GOT3 (cell line): Measurements from ENCODE around the gene STXBP6.
"Not testable (repeated sequence)": the region's sequence is repeated elsewhere in the genome, so short reads cannot be mapped to it uniquely, and the experiment has no call there.

Experiments
- DNase-seq: peaks from one replicate; lab custom pipeline; 2025; ENCODE audit warnings: mixed read lengths; lab: John Stamatoyannopoulos, UW

Gene STXBP6

DNA sequence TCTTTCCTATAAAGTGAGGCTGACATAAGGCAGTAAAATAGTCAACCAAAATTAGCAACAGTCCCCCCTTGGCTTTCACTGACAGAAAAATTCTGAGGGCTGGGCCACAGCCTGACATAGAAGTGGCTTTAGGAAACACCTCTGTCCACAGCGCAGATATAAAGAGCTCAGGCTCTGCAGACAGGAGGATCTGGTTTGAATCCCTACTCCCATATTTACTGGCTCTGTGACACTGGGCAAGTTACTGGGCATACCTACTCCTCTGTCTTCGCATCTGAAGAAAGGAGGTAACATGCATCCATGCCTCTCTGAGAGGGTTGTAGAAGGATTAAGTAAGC is 95.3 kb downstream of the STXBP6 start:
- DNase-seq: no peak

DNA sequence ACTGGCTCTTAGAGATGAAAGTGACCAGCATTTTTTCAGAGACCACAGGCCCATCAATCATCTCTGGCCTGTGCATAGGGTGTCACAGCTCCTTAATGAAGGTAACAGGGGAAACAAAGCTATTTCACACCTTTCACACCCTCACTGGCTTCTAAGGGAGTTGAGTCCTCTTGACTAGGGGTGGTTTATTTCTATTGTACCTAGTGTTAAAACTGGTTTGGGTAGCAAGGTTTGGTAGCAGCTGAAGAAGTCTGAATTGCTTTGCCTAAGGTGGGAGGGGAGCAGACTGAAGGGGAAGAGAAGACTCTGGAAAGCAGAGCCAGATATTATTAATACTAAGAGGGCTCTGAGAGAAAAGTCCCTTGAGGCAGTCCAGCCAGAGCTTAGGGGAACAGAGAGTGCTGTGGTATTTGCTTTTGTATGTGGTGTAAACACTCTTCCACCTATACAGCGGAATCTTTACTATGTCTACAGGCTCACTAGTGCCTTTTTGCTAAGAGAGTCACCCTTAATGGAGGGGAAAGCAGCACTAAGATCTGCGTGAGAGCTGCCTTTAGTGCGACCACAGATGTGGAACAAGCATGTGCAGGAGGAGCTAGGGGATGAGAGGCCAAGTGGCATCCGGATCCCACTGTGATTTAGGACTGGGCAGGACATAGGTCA is 95.8 kb downstream of the STXBP6 start:
- no peak for DNase-seq

DNA sequence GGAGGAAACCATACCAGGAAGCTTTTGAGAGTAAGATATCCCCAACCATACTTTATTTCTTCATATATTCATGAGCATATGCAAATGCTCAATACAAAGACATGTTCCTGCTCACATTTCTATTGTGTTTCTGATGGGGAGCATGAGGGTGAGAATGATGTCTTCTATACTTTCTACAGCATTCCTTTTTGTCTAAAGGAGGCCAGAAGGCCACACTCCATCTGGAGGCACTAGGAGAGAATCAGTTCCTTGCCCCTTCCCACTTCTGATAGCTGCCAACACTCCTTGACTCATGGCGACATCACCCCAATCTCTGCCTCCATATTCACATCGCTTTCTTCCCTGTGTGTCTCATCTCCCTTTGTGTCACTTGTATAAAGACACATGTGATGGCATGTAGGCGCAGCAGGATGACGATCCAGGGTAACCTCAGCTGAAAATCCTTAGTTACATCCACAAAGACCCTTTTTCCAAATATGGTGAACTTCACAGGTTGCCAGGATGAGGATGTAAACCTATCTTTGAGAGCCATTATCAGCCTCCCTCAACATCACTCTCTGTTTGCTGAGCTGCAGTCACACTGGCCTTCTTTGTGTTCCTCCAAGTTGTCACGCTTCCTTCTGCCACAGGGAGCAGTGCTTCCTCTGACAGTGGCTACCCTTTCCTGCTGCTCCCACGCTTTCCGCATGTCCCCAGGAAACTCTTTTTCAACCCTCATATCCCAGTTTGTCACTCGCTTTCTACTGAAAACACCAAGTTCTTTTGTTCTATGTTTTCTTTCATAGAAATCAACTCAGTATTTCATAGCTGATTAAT is 96.9 kb downstream of the STXBP6 start:
- no peak for DNase-seq

DNA sequence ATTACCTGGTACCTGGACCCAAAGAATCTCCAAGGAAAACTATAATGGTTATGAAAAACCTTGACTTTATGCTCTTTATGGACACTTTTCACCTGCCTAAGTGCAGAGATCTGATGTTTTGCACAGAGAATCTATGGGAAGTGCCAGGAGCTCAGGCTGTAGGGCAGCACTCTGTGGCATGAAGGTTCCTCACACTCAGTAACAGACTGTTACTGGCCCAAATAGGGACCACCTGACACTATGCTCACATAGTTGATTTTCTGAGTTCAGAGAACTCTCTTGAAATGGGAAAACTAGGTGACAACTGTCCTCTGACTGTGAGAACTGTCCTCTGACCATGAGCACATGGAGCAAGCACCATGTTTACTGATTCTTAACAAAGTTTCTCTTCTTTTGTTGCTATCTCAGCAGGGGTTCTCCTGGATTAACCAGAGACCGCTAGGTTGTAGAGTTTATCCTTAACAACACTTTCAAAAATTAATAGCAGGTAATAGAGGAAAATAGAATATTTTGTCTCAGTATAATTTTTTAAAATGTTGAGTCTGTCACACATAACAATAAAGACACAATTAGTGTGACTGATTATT is 101.6 kb downstream of the STXBP6 start:
- no peak for DNase-seq

DNA sequence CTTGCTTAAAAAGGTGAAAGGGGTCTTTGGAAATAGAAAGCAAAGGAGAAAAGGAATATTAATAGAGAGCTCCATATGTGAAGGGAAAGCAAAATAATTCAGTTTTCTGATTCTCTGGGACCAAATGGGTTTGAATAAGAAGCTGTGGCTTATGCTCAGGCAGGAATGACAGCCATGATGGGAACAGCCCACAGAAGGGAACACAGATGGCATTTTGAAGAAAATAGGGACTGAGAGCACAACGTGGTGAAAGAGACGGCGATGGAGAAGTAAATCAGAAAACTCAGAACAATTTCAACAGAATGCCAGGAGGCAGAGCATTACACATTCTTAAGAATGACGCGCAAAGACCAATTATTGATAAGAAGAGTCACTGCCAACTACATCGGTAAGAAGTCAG is 102.8 kb downstream of the STXBP6 start:
- DNase-seq: no peak

DNA sequence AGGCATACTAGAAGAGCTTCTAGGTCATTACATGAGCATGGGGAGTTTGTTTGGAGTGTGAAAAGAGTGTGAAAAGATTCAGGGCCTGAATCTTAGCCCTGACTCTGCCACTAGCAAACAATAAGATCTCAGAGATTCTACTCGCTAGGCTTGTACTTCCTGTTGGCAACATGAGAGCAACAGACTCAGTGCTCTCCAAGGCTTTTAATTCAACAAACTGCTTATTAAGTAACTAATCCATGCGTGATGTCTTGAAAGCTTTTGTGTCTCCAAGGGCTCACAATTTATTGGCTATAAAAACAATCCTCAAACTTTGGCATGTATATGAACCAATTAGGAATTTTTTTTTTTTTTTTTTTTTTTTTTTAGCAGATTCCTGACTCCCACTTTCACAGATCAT is 105.1 kb downstream of the STXBP6 start:
- no peak for DNase-seq

DNA sequence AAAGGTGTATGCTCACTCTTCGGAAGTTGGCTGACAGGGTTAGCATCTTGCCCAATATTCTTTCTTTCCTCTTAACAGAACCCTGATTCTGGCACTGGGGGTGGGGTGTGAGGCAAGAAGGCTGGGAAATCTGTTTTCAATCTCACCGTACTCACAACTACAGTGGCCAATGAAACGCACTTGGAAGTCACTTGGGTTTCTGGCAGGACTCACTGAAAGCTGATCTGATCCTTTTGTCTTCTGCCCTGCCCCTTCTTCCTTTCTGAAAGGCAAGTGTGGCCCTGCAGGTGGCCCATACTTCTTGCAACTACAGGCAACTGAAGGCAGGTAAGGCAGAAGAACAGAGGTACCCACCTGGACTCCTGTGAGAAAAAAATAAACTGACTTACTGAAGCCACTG is 106.9 kb downstream of the STXBP6 start:
- DNase-seq: no peak

DNA sequence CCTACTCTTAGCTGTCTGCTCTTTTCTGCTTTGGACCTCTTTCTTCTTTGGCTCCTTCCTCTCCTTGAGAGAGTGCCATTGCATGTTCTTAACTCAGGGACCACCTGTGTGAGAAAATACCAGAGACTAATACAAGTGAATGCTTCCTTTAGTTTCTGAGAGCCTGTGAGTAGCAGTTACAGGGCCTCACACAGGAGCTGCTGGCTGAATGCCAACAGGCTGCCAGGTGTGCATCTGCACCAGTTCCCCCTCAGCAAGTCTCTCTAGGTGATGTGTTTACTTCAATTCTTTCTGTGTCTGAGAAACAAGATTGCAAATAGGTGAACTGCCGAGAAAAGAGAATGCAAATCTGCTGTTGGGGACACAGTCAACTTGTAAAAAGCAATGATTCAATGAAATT is 108.2 kb downstream of the STXBP6 start:
- no peak for DNase-seq

DNA sequence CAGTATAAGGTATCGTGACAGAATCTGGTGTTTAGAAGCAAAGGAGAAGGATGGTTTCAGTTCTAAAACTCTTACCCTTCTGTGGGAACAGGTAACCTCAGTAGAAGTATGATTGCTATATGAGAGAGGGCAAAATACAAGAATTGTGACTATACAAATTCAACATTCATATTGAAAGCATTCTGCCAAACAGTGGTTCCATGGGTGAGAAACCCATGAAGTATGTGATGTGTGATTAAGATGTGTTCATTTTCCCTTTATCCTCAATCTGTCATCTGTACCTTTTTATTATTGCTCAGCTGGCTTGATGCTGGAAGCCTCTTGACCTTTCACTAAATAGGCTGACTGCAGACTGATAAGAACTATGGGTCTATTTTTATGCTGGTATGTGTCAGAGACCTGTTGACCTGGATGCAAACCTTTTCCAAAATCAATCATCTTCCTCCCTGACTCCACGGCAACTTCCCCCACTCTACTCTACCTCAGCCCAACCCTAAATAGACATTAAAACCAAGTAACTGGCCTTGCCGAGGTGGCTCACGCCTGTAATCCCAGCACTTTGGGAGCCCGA is 109.6 kb downstream of the STXBP6 start:
- DNase-seq: no peak

DNA sequence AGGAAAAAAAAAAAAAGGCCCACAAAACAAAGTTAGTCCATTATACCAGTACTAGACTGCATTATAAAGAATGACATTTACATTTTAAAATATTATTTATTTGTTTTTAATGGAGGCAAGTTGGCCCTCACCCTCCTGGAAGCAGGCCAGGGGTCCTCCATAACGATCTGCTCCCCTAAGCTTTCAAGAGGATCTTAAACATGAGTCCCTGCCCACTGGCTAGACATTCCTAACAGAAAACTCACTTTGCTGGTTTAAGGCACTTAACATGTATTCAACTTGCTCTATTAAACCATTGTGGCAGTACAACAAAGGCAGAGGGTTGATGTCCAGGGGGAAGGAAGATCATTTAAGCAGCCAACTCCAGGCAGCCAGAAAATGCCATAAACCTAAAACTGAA is 111.4 kb downstream of the STXBP6 start:
- no peak for DNase-seq

DNA sequence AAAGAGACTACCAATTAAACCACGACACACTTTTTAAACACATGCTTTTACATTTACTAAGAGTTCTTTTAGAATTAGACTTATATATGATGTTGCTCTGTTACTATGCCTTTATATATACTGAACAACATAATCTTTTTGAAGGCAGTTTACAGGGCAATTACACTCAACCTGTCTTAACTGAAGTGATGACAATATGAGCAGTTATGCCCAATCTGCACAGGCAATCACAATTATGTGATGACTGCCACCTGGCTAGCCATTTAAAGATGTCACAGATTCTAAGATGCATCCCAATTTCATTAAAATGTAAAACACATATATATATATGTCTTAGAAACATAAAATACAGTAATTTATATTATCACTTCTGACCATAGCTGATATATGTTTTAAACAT is 112.6 kb downstream of the STXBP6 start:
- no peak for DNase-seq

DNA sequence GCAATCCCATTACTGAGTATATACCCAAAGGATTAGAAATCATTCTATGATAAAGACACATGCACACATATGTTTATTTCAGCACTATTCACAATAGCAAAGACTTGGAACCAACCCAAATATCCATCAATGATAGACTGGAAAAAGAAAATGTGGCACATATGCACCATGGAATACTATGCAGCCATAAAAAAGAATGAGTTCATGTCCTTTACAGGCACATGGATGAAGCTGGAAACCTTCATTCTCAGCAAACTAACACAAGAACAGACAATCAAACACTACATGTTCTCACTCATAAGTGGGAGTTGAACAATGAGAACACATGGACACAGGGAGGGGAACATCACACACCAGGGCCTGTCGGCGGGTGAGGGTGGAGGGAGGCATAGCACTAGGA is 113.2 kb downstream of the STXBP6 start:
- not testable (repeated sequence) for DNase-seq

DNA sequence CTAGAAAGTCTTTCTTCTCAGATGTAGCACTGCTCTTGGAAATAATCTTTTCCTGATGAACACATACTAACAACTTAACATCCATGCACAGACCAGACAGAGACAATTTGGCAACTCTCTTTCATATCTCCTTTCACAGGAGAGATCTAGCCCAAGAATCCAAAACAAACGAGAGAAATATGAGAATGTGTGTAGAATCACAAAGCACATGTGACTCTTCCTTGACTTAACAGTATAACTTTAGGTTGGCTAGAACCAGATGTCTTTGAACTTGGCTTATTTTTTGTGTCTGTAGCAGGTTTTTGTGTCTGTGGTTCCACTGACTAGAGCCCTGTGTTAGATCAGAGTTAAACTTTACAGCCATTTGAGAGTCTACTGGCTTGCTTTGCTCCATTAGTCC is 114.2 kb downstream of the STXBP6 start:
- no peak for DNase-seq

DNA sequence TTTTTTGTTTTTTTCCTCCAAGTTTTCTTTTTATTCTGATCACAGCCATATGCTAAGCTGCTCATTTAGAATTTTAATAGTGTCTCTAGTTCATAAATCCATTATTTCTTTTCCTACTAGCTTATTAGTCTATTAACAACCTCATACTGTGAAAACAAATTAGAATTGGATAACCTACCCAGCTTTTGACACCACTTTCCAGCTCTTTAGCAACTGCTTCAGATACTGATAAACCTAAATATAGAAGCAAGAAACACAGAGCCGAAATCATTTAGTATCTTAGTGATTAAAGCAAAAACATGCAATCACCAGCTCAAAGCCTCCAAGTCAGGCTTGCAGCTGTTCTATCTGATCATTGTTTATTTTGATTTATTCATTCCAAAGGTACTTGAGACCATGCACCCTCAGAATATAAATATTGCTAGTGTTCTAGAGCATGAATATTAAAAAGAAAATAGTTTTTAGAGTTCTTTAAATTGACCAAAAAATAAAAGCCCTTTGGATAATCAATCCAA is 121.5 kb downstream of the STXBP6 start:
- no peak for DNase-seq

DNA sequence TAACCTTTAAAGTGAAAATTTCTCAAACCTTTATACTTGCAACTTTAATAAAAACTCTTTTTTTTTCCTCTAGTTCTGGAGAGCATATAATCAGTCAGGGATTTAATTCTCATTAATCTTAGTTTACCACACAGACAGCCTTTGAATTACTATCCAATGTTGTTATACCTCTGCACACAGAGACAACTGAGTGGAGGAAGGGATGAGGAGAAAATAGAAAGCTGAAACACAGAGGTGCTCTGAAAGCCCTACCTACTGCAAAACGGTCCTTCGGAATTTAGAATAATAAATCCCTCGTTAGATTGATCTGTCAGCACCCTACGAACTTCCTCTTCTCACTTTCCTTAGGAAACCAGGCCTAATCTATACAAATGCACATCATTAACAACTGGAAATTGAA is 122.1 kb downstream of the STXBP6 start:
- DNase-seq: no peak

DNA sequence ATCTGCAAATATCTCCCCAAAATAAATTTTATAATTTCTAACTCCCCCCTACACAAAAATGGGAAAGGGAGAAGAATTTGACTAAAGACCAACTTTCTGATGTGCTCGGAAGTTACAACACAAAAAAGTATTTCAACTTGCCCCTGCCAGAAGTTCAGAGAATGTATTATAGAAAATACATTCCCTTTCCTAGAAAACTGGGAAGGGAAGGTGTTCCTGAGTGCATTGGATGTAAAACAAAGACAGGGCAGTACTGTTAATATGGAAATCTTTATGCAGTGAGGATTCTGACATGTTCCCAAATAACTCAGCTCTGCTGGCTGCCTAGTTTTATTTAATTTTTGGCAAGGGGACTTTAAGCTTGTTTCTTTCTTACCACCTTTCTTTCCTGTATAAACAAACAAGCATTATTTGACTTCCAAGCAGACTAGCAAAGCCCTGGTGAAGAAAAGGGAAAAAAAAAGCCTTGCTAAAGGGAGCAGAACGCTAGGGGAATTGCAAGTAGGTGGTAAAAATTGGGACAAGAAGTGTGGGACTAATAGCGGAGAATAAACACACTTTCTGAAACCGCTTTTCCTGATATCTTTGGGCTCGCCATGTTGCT is 124.1 kb downstream of the STXBP6 start:
- no peak for DNase-seq

DNA sequence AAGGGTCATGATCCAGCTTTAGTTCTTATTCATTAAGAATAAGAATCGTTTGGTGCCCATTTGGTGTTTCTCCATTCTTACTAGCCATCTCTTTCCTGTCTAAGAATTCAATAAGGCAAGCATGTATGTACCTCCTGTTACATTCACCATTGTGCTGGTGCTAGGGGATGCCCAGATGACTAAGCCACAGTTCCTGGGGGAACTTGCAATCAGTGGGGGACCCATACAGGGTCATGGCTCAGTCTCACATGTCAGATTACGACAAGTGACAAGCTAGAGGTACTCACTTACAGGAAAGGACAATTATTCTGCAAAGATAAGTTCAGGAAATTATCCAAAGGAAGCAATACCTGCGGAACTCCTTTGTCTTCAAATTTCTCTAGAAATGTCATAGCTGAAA is 125.4 kb downstream of the STXBP6 start:
- DNase-seq: no peak

DNA sequence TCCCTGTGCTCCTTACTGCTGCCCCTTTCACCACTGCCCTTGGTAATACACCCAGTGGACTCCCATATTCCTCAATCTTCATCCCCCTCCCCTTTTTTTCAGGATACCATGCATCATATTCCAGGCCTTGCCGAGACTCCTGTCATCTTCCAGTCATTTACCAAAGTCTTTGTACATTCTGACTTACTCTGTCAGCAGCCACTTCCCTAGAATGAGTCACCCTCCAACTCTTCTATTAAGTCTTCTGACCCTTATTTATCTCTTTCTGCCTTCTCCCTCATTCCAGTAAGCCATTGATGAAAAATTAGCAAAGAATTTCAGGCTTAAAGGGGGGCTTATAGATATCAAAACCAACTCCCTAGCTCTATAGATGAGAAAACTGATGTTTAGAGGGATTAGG is 128.0 kb downstream of the STXBP6 start:
- no peak for DNase-seq

DNA sequence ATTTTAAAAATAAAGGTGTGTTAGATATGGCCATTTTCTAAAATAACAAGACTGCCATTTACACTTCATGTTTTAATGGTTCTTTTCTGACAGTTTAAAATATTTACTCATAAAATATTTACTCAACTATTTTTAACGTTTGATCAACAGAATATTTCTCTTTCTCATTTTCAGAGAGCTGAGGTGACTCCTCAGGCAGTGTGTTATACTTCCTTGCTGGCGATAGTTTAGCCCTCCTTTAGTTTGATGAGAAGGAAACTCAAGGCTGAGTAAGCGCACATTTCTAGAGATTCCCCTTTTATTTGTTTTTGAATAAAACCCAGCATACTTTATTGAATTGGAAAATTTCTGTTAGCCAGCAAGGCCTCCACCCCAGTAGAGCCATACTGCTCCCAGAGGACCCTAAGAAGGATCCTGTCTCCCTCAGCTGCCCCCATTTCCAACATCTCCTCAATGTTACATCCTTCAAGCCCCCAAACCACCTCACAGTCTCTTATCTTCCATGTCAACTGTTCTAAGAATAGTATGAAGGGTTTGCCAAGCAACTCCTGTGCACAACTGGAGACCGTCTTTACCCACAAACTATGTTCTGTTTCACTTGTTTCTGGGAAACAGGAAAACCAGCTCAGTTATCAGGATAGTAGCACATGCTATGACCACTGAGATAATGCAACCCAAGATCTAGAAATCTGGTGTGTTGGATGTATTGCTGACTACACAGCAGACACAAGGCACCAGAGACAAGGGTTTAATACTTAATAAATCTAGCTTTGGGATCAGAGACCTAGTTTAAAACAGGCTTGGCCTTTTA is 129.5 kb downstream of the STXBP6 start:
- no peak for DNase-seq

DNA sequence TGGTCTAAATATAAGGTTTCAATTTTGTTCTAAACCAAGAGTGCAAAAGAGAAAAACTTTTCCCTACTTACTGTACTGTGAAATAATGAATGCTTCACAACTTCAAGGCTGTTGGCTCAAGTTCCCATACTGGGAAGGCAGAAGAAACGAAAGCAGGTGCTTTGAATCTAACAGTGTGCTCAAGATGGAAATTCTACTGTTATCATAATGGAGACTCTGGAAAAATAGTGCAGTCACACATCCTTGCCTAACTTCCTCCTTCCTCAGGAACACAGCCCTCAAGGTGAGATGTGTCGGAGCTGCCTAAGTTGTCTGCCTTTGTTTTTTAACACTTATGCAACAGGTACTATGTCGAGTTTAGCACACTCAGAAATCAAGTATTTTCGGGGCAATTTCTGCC is 131.1 kb downstream of the STXBP6 start:
- DNase-seq: no peak

DNA sequence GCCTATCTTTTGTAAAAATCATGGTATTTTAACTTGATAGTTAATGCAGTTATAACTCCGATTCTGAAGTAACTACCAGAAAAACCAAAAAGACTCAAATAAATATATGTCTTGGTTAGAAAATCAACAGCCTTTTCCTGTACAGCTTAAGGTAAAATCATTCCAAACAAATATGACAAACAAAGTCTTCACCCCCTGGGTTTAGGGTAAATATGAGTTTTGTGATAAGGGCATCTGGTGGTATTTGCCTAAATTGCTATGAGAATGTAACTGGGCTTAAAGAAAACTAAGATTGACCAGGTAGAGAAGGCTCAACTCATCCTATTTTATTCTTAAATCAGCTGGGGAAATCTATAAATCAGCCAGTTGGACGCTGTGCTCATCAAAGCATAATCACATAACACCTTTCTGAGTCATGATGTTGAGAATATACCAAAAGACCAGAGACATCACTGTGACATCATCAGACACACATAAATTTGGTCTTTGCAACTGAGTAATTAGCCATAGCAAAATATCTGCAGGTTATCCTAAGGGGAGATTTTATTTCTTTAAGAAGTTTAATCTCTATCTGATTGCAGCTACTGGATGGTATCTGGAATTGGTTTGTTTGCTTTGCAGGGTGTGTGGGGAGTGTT is 133.9 kb downstream of the STXBP6 start:
- DNase-seq: no peak
